H1 (cell line): Measurements from ENCODE around the gene CLBA1. TPM values are rescaled to one million over a fixed set of nuclear protein-coding genes. Genes with fewer than 3 reads are reported as not detected.

Source experiments
- CTCF ChIA-PET: fragments of 300-600 bp; sonication (Branson Sonifier 250); formaldehyde crosslinking; loops from one replicate; lab custom pipeline; 2021; ENCODE audit not compliant: partially characterized antibody; lab: Charles Lee
- POLR2A ChIA-PET: fragments of 300-600 bp; sonication (Branson Sonifier 250); formaldehyde crosslinking; loops from one replicate; lab custom pipeline; 2021; ENCODE audit warnings: inconsistent platforms; ENCODE audit not compliant: partially characterized antibody; lab: Charles Lee
- DNase-seq, 2 experiments: peaks; one replicate each; pipeline versions ENCODE4 v3.0.0 to v3.0.0-alpha.2; 2010 to 2022; ENCODE audit warnings: low spot score in 2 of 2, low read depth in 1 of 2, mixed read lengths in 1 of 2
- FAIRE-seq: peaks from 2 replicates; lab custom pipeline; 2011; peaks lifted over from hg19 to GRCh38; lab: Jason Lieb, UNC
- H2AFZ ChIP-seq: 2 replicates; pipeline ENCODE4 v1.8.1; 2012; ENCODE audit warnings: low read length, inconsistent platforms
- H2AK5ac ChIP-seq: 2 replicates; pipeline ENCODE4 v1.6.1; 2013; ENCODE audit warnings: low read depth, low read length
- H2BK120ac ChIP-seq: replicated peaks from 2 replicates; pipeline ENCODE3; 2013; ENCODE audit warnings: low read depth, low read length, inconsistent platforms
- H2BK12ac ChIP-seq: 2 replicates; pipeline ENCODE4 v1.6.1; 2013; ENCODE audit warnings: low read depth, low read length
- H2BK15ac ChIP-seq: 2 replicates; pipeline ENCODE4 v1.6.1; 2013; ENCODE audit warnings: low read length
- H2BK20ac ChIP-seq: 2 replicates; pipeline ENCODE4 v1.6.1; 2013; ENCODE audit warnings: low read length
- H2BK5ac ChIP-seq: 2 replicates; pipeline ENCODE4 v1.6.1; 2013; ENCODE audit warnings: low read depth, low read length
- H3K14ac ChIP-seq: 2 replicates; pipeline ENCODE4 v1.6.1; 2013; ENCODE audit warnings: inconsistent platforms; ENCODE audit not compliant: insufficient read length
- H3K18ac ChIP-seq: 2 replicates; pipeline ENCODE4 v1.6.1; 2013; ENCODE audit warnings: low read length; ENCODE audit errors: extremely low read depth
- H3K23ac ChIP-seq: 2 replicates; pipeline ENCODE4 v1.6.1; 2013; ENCODE audit warnings: inconsistent platforms; ENCODE audit not compliant: insufficient read length
- H3K23me2 ChIP-seq: 2 replicates; pipeline ENCODE4 v1.6.1; 2013; ENCODE audit warnings: low read depth, low read length
- H3K27ac ChIP-seq: 2 replicates; pipeline ENCODE4 v1.6.1; 2011; ENCODE audit warnings: low read depth, low read length, inconsistent platforms
- H3K27me3 ChIP-seq, 4 experiments: replicated peaks in 1 of 4; 1 replicate in 1 of 4; 2 replicates in 3 of 4; pipeline versions ENCODE4 v1.6.1 to v1.8.1; 2011 to 2013; ENCODE audit warnings: low read length in 3 of 4, mild to moderate bottlenecking in 3 of 4, inconsistent platforms in 2 of 4, mixed read lengths in 2 of 4, moderate library complexity in 1 of 4; ENCODE audit not compliant: control insufficient read depth in 3 of 4, insufficient read depth in 3 of 4; ENCODE audit errors: extremely low read depth in 1 of 4
- H3K36me3 ChIP-seq, 4 experiments: 2 replicates each; pipeline versions ENCODE4 v1.6.1 to v1.8.1; 2011 to 2013; ENCODE audit warnings: mild to moderate bottlenecking in 4 of 4, low read length in 3 of 4, moderate library complexity in 2 of 4, control low read depth in 1 of 4, inconsistent platforms in 1 of 4; ENCODE audit not compliant: insufficient read depth in 4 of 4, control insufficient read depth in 2 of 4
- H3K4ac ChIP-seq: replicated peaks from 2 replicates; pipeline ENCODE3; 2013; ENCODE audit warnings: low read length, low read depth, mixed read lengths, inconsistent platforms; ENCODE audit not compliant: insufficient read length
- H3K4me1 ChIP-seq, 4 experiments: replicated peaks in 1 of 4; 1 replicate in 1 of 4; 2 replicates in 3 of 4; pipeline versions ENCODE4 v1.6.1 to v1.8.1; 2011 to 2013; ENCODE audit warnings: low read length in 3 of 4, inconsistent platforms in 2 of 4, mixed read lengths in 1 of 4; ENCODE audit not compliant: insufficient read depth in 4 of 4, control insufficient read depth in 3 of 4
- H3K4me2 ChIP-seq, 2 experiments: 2 replicates each; pipeline versions ENCODE4 v1.6.1 to v1.8.1; 2011 to 2013; ENCODE audit warnings: low read depth in 2 of 2, low read length in 2 of 2, control low read depth in 1 of 2, inconsistent platforms in 1 of 2, mild to moderate bottlenecking in 1 of 2; ENCODE audit not compliant: insufficient read depth in 1 of 2
- H3K4me3 ChIP-seq, 4 experiments: fragments of 200-600, 300-600 bp in 1 of 4; sonication (generic), shearing (Covaris generic), sonication (Bioruptor Twin) in 1 of 4; 2 replicates each; pipeline versions ENCODE4 v1.5.1 to v1.8.1; 2011 to 2016; ENCODE audit warnings: low read length in 4 of 4, low read depth in 3 of 4, control low read depth in 2 of 4, inconsistent platforms in 2 of 4, mild to moderate bottlenecking in 2 of 4, mixed read lengths in 1 of 4, moderate library complexity in 1 of 4; ENCODE audit not compliant: insufficient read depth in 2 of 4; ENCODE audit errors: extremely low read depth in 1 of 4
- H3K56ac ChIP-seq: replicated peaks from 2 replicates; pipeline ENCODE3; 2013; ENCODE audit warnings: low read depth, mild to moderate bottlenecking, mixed read lengths, low read length, inconsistent platforms; ENCODE audit not compliant: insufficient read length
- H3K79me1 ChIP-seq: 2 replicates; pipeline ENCODE4 v1.6.1; 2013; ENCODE audit warnings: low read depth, low read length, control low read depth
- H3K79me2 ChIP-seq, 2 experiments: 2 replicates each; pipeline versions ENCODE4 v1.6.1 to v1.8.1; 2012 to 2013; ENCODE audit warnings: low read length in 2 of 2, mild to moderate bottlenecking in 2 of 2, inconsistent platforms in 1 of 2; ENCODE audit not compliant: insufficient read depth in 2 of 2, control insufficient read depth in 1 of 2
- H3K9ac ChIP-seq, 4 experiments: replicated peaks in 1 of 4; 1 replicate in 1 of 4; 2 replicates in 3 of 4; pipeline versions ENCODE4 v1.6.1 to v1.8.1; 2011 to 2013; ENCODE audit warnings: low read depth in 3 of 4, low read length in 3 of 4, control low read depth in 2 of 4, mild to moderate bottlenecking in 2 of 4, moderate library complexity in 2 of 4, inconsistent platforms in 1 of 4; ENCODE audit errors: extremely low read depth in 1 of 4
- H3K9me3 ChIP-seq, 2 experiments: 2 replicates each; pipeline versions ENCODE4 v1.6.1 to v1.8.1; 2012 to 2013; ENCODE audit warnings: mild to moderate bottlenecking in 2 of 2, moderate library complexity in 2 of 2, control low read depth in 1 of 2, inconsistent platforms in 1 of 2, low read depth in 1 of 2, low read length in 1 of 2, mixed read lengths in 1 of 2; ENCODE audit not compliant: insufficient read depth in 2 of 2
- H4K20me1 ChIP-seq, 2 experiments: replicated peaks in 1 of 2; 2 replicates each; pipeline versions ENCODE3 to v1.8.1; 2011 to 2013; ENCODE audit warnings: inconsistent platforms in 2 of 2, low read length in 2 of 2, mild to moderate bottlenecking in 1 of 2; ENCODE audit not compliant: insufficient read depth in 2 of 2, control insufficient read depth in 1 of 2
- H4K5ac ChIP-seq: 2 replicates; pipeline ENCODE4 v1.6.1; 2013; ENCODE audit warnings: low read length, low read depth, mixed read lengths, inconsistent platforms; ENCODE audit not compliant: insufficient read length
- H4K8ac ChIP-seq: 2 replicates; pipeline ENCODE4 v1.8.0; 2013; ENCODE audit warnings: mild to moderate bottlenecking, moderate library complexity, low read length, inconsistent platforms; ENCODE audit not compliant: insufficient read depth; ENCODE audit errors: extremely low read depth
- H4K91ac ChIP-seq: replicated peaks from 2 replicates; pipeline ENCODE3; 2013; ENCODE audit warnings: low read length, mixed read lengths, inconsistent platforms; ENCODE audit not compliant: insufficient read length
- CTCF ChIP-seq, 3 experiments: IDR thresholded peaks; 1 replicate in 2 of 3; 2 replicates in 1 of 3; pipeline versions ENCODE4 v1.5.1 to v1.6.1; 2011; ENCODE audit warnings: low read length in 3 of 3, mild to moderate bottlenecking in 3 of 3, inconsistent platforms in 2 of 3, low read depth in 1 of 3, moderate library complexity in 1 of 3; ENCODE audit not compliant: insufficient read depth in 1 of 3; ENCODE audit errors: control extremely low read depth in 1 of 3
- PHF8 ChIP-seq: fragments of 200-600 bp; sonication (generic); conservative IDR thresholded peaks from 2 replicates; pipeline ENCODE4 v1.7.1; 2012; ENCODE audit warnings: low read depth, mild to moderate bottlenecking, inconsistent platforms, low read length, moderate library complexity
- RBBP5 ChIP-seq: IDR thresholded peaks from 2 replicates; pipeline ENCODE4 v1.7.1; 2012; ENCODE audit warnings: low read depth, mild to moderate bottlenecking, inconsistent platforms, low read length, moderate library complexity, borderline replicate concordance
- RFX5 ChIP-seq: IDR thresholded peaks from 2 replicates; pipeline ENCODE4 v1.6.1; 2011; ENCODE audit warnings: low read depth, low read length, improper control_type of control experiment, borderline replicate concordance
- SAP30 ChIP-seq: fragments of 300-600 bp; sonication (generic); IDR thresholded peaks from 2 replicates; pipeline ENCODE4 v1.7.1; 2012; ENCODE audit warnings: low read length, moderate library complexity, mild to moderate bottlenecking, inconsistent platforms; ENCODE audit not compliant: insufficient read depth, insufficient replicate concordance
- SP1 ChIP-seq: IDR thresholded peaks from 2 replicates; pipeline ENCODE4 v1.6.1; 2011; ENCODE audit warnings: low read depth, low read length
- SUZ12 ChIP-seq: fragments of 200-600 bp; sonication (generic); IDR thresholded peaks from 2 replicates; pipeline ENCODE4 v1.6.1; 2012; ENCODE audit warnings: mild to moderate bottlenecking, inconsistent platforms, low read length, moderate library complexity, mixed read lengths
- TBP ChIP-seq: IDR thresholded peaks from 2 replicates; pipeline ENCODE4 v1.6.1; 2011; ENCODE audit warnings: low read depth, low read length, improper control_type of control experiment
- WGBS, 2 experiments: shearing (Covaris generic) in 1 of 2; methylation state at CpG; one replicate each; pipeline versions ENCODE4 v1.1.6 to v1.1.7; 2013 to 2015; ENCODE audit warnings: low lambda C conversion rate in 2 of 2, mixed read lengths in 2 of 2, inconsistent platforms in 1 of 2, low coverage in 1 of 2, missing lambda C conversion rate in 1 of 2; ENCODE audit not compliant: insufficient replicate concordance in 2 of 2, insufficient coverage in 1 of 2, insufficient read length in 1 of 2; ENCODE audit errors: extremely low coverage in 1 of 2, missing lambda C conversion rate in 1 of 2; 5-methylcytosine and 5-hydroxymethylcytosine counted together
- polyA plus RNA-seq, 7 experiments: library from polyadenylated mRNA; depleted of rRNA in 3 of 7; stranded (reverse) in 5 of 7; unstranded in 2 of 7; fragments of >200 nt in 5 of 7; fragments of 200-250 nt in 2 of 7; gene quantifications; 1 replicate in 5 of 7; 2 replicates in 1 of 7; 4 replicates in 1 of 7; pipeline versions ENCODE4 v1.2.1 to v1.2.3, GENCODE V29; 2011 to 2013; ENCODE audit warnings: missing spikeins in 2 of 7, mixed read lengths in 2 of 7
- total RNA-seq: library from RNA; stranded (reverse); fragmentation: NEBNext Ultra II Directional; extraction: Animal tissue kit (Norgen Biotek cat#: 25700); gene quantifications from 2 replicates; pipeline ENCODE4 v1.2.1, GENCODE V29; 2021

The CLBA1 gene
- total and polyA plus RNA-seq, 2 of the 8 experiments (the other 6 are each of a cell fraction or from before 2014, with no cell fraction given): 1.6 to 2.4 TPM

DNA sequence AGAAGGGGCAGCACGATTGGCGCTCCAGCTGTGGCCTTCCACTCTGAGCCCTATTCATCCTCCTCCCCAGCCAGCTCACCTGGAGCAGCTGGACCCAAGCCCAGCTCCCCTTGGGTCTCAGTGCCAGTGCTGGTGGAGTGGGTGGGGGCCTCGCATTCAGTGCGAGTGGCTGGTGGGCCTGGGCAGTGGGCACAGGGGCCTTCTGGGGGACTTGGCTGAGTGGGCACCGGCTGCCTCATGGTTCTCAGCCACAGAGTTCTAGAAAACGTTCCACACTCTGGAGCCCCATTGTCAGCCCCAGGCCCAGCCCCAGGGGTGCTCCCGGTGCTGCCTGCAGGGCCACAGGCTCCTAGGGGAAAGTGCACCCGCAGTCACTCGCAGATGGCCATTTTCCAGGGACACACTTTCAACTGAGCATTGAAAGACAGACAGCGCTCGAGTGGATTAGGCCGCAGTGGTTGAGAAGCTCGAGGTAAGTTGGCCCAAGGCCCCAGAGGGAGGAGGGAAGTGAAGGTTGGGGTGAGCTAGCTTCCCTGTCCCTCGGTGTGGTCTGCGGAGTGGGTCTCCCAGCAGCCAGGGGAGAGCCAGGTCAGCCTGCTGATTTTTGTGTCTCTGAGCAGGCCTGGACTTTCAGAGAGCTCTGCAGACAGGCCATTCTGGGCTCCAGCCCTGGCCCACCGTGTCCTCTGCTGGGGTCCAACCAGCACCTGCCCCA, 3.8 kb downstream of the CLBA1 start:
- WGBS, 2 experiments: 92% methylated on average over 16 of the region's 16 CpGs; no CpG with 5 or more reads in 1 of the 2 experiments
- Histone ChIP-seq H2BK120ac (no peak overlapping the region), H3K4me3 (no peak overlapping the region), H3K23me2 (peaks cover 4% of the 10 kb centered on the region; the same call in 1 of the 2 replicates), H3K18ac (no peak overlapping the region), H4K5ac (no peak overlapping the region), H3K23ac (no peak overlapping the region), H3K9ac (no peak overlapping the region), H2BK20ac (no peak overlapping the region), H2AK5ac (no peak overlapping the region), H3K14ac (no peak overlapping the region), H4K91ac (no peak overlapping the region), H3K4ac (no peak overlapping the region), H2BK5ac (no peak overlapping the region), H3K9me3 (peaks cover 0 to 3% of the 10 kb centered on the region in 2 experiments; a peak in 1 of 4 replicates), H3K27me3 (peaks cover 0 to 4% (median under 1%) of the 10 kb centered on the region in 4 experiments; a peak in 3 of 7 replicates), H2BK15ac (no peak overlapping the region), H3K4me2 (no peak overlapping the region), H3K4me1 (peaks cover 0 to 4% (median 2%) of the 10 kb centered on the region in 4 experiments; a peak in 4 of 7 replicates), H3K36me3 (peaks cover 0 to 4% (median 0%) of the 10 kb centered on the region in 4 experiments; a peak in 2 of 8 replicates), H4K8ac (no peak overlapping the region), H3K27ac (no peak overlapping the region), H2BK12ac (no peak overlapping the region), H3K79me2 (no peaks in the 10 kb centered on the region), H3K79me1 (no peaks in the 10 kb centered on the region), H4K20me1 (peaks cover 3 to 5% of the 10 kb centered on the region in 2 experiments), H3K56ac (no peak overlapping the region), H2AFZ (no peak overlapping the region)
- POLR2A ChIA-PET: interaction anchor here (0.6 to 1.8 kb wide), 4 partner anchors 10 to 888 kb away, joined by 4 to 7 read pairs (median 5); partner anchors contain the start of gene CDCA4
- DNase-seq: no peak
- no peak for FAIRE-seq
- CTCF ChIA-PET: interaction anchor here (0.6 to 2.8 kb wide), 6 partner anchors 10 to 56 kb away, joined by 3 to 14 read pairs (median 4); no protein-coding TSS in a partner anchor
- TF ChIP-seq SAP30 (no peak), RBBP5 (no peak), SUZ12 (no peak), CTCF (IDR thresholded peaks at IDR 0.05; ENCODE audit: control extremely low read depth in 1 of 3, insufficient read depth in 1 of 3, low read depth in 1 of 3, low read length in 3 of 3) (no peak), RFX5 (no peak), PHF8 (no peak), SP1 (no peak), TBP (no peak)
